Liver (tissue), 9 donors: ENCODE measurements around the gene THAP7. TPM values are rescaled to one million over a fixed set of nuclear protein-coding genes. Genes with fewer than 3 reads are reported as not detected.

Experiments used
- DNase-seq: peaks from one replicate; pipeline ENCODE4 v3.0.0-alpha.2; 2017; ENCODE audit warnings: low spot score
- H3K27ac ChIP-seq, 2 donors: one replicate each; pipeline ENCODE4 v1.7.0; 2013; ENCODE audit warnings: inconsistent platforms in 2 of 2, low read length in 2 of 2, control low read depth in 1 of 2, low read depth in 1 of 2, mild to moderate bottlenecking in 1 of 2
- H3K27me3 ChIP-seq, 4 donors: one replicate each; pipeline versions ENCODE4 v1.6.1 to v1.7.0; 2013; ENCODE audit warnings: low read length in 3 of 4, inconsistent platforms in 1 of 4, mild to moderate bottlenecking in 1 of 4, moderate library complexity in 1 of 4; ENCODE audit not compliant: control insufficient read depth in 4 of 4, insufficient read depth in 4 of 4
- H3K36me3 ChIP-seq, 4 donors: one replicate each; pipeline versions ENCODE4 v1.6.1 to v1.7.0; 2013; ENCODE audit warnings: low read length in 3 of 4, mild to moderate bottlenecking in 3 of 4, low read depth in 1 of 4, moderate library complexity in 1 of 4; ENCODE audit not compliant: control insufficient read depth in 4 of 4, insufficient read depth in 3 of 4
- H3K4me1 ChIP-seq, 4 donors: one replicate each; pipeline versions ENCODE4 v1.6.1 to v1.7.0; 2013; ENCODE audit warnings: low read length in 3 of 4, mild to moderate bottlenecking in 3 of 4, moderate library complexity in 1 of 4; ENCODE audit not compliant: control insufficient read depth in 4 of 4, insufficient read depth in 4 of 4
- H3K4me3 ChIP-seq, 3 donors: one replicate each; pipeline versions ENCODE4 v1.6.1 to v1.7.0; 2013; ENCODE audit warnings: low read length in 3 of 3, control low read depth in 1 of 3, low read depth in 1 of 3, mild to moderate bottlenecking in 1 of 3
- H3K9ac ChIP-seq, 2 donors: one replicate each; pipeline ENCODE4 v1.7.0; 2013; ENCODE audit warnings: low read length in 2 of 2, mild to moderate bottlenecking in 2 of 2, moderate library complexity in 2 of 2, control low read depth in 1 of 2, low read depth in 1 of 2
- H3K9me3 ChIP-seq, 4 donors: one replicate each; pipeline versions ENCODE4 v1.6.1 to v1.7.0; 2013; ENCODE audit warnings: low read length in 3 of 4; ENCODE audit not compliant: control insufficient read depth in 4 of 4
- EGR1 ChIP-seq, 2 donors: IDR thresholded peaks; 2 replicates each; pipeline ENCODE4 v1.6.1; 2016 to 2018; ENCODE audit warnings: antibody characterized with exemption in 2 of 2, low read depth in 2 of 2
- FOXA1 ChIP-seq: IDR thresholded peaks from 2 replicates; pipeline ENCODE4 v1.6.1; 2016; ENCODE audit warnings: antibody characterized with exemption
- FOXA2 ChIP-seq: IDR thresholded peaks from 2 replicates; pipeline ENCODE4 v1.6.1; 2016; ENCODE audit warnings: antibody characterized with exemption
- GABPA ChIP-seq, 2 donors: IDR thresholded peaks in 1 of 2; conservative IDR thresholded peaks in 1 of 2; 2 replicates each; pipeline ENCODE4 v1.6.1; 2016; ENCODE audit warnings: antibody characterized with exemption in 2 of 2, mild to moderate bottlenecking in 1 of 2, moderate library complexity in 1 of 2
- NR2F2 ChIP-seq: IDR thresholded peaks from 2 replicates; pipeline ENCODE4 v1.6.1; 2016; ENCODE audit warnings: antibody characterized with exemption
- SP1 ChIP-seq: IDR thresholded peaks from 2 replicates; pipeline ENCODE4 v1.6.1; 2018; ENCODE audit warnings: antibody characterized with exemption, mild to moderate bottlenecking
- WGBS: extraction: QIAGEN DNeasy Blood & Tissue Kit; methylation state at CpG from one replicate; pipeline ENCODE4 v1.1.7; 2013; 5-methylcytosine and 5-hydroxymethylcytosine counted together
- polyA plus RNA-seq, 2 donors: library from polyadenylated mRNA; stranded (reverse) in 1 of 2; unstranded in 1 of 2; fragments of 200-250 nt in 1 of 2; fragments of >200 nt in 1 of 2; fragmentation: Nextera tagmentation in 1 of 2; extraction: Ambion mirVana in 1 of 2; gene quantifications; one replicate each; pipeline versions ENCODE4 v1.2.1 to v1.2.3, GENCODE V29; 2013 to 2015
- total RNA-seq, 2 donors: library from RNA; depleted of rRNA; stranded (reverse); fragments of >200 nt; gene quantifications; one replicate each; pipeline ENCODE4 v1.2.3, GENCODE V29; 2014
- TF ChIP-seq, protein P1 (sequence below): IDR thresholded peaks from 2 replicates; pipeline ENCODE4 v1.6.1; 2016; ENCODE audit warnings: antibody characterized with exemption
- TF ChIP-seq, protein P2 (sequence below): IDR thresholded peaks from 2 replicates; pipeline ENCODE4 v1.6.1; 2016; ENCODE audit warnings: antibody characterized with exemption
- TF ChIP-seq, protein P3 (sequence below): fragments of 150-350 bp; IDR thresholded peaks from 2 replicates; pipeline ENCODE4 v1.5.1; 2017; ENCODE audit warnings: improper control_type of control experiment, low read depth, low read length; ENCODE audit not compliant: missing input control
- TF ChIP-seq, protein P4 (sequence below): IDR thresholded peaks from 2 replicates; pipeline ENCODE4 v1.6.1; 2016; ENCODE audit warnings: antibody characterized with exemption, mild to moderate bottlenecking
- donor health status: healthy.
- donor health status: healthy.
- donor health status: healthy.
- donor health status: healthy.
- donor health status: healthy.

THAP7 gene
- total and polyA plus RNA-seq, 4 donors, result 10.4 to 21.9 (median 19.4) TPM

DNA sequence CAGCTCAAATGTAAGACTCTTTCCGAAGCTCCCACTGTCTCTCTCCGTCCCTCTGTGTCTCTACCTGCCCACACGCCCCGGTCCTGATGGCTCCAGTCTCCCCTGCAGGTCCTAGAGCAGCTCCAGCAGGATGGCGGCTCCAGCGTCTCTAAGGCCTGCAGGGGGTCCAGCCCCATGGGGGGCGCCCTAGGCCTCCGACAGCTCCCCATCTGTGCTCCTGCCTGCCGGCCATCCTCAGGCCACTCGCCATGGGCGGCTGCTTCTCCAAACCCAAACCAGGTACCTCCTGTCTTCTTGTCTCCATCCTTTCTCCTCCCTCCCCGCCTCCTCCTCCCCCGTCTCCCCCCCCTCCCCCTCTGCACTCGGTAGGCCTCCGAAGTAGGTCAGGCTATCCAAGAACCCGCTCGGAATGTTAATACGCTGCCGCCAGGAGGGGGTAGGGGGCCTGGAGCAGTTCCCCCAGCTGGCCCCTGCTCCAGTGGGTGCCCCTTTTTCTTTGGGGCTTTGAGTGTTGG, 34.2 kb downstream of the THAP7 start:
- Histone ChIP-seq H3K27ac (no peak overlapping the region), H3K27me3 (no peaks in the 10 kb centered on the region), H3K4me1 (peaks cover 3 to 13% (median 4%) of the 10 kb centered on the region in 4 donors), H3K4me3 (no peak overlapping the region), H3K9ac (no peak overlapping the region), H3K9me3 (no peaks in the 10 kb centered on the region), H3K36me3 (no peaks in the 10 kb centered on the region)
- DNase-seq, result no peak
- TF ChIP-seq FOXA2 (no peak), SP1 (no peak), NR2F2 (no peak), FOXA1 (no peak)
- TF ChIP-seq, protein P1, sequence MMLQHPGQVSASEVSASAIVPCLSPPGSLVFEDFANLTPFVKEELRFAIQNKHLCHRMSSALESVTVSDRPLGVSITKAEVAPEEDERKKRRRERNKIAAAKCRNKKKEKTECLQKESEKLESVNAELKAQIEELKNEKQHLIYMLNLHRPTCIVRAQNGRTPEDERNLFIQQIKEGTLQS, result no peak
- WGBS, result 77% methylated on average over 19 of the region's 19 CpGs

DNA sequence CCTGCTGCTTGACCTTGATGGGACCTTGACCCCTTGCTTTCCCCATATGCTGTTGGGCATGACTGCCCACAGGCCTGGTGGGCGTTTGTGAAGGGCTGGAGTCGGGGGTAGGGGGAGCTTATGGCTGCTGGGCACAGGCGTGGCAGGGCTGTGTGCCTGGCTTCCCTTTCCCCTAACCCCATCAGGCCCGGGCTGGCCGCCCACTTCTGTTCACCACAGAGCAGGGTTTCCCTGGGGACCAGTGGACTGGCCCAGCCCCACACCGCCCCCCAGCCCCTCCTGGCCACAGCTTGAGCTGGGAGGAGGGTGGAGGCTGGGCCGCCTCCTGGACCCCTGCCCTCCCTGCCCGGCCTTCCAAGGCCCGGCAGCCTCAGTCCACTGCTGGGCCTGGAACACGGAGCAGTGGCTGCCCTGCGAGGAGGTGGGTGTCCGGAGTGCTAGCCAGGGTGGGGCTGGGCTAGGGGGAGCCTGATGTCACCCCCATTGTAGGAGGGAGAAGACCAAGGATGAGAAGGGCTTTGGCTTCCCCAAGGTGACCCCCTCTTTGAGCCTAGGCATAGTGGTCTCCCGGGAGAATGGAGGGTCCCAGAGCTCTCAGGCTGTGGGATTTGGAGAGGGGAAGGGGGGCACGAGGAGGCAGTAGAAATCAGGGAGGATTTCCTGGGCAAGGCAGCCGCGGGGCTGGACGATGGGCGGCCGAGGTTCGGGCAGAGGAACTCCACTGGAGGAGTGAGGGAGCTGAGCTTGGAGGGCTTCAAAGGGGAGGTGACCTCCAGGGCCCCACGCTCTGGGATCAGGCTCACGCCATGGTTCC, 34.8 kb downstream of the THAP7 start, which contains the start of gene AIFM3:
Gene AIFM3, plus strand, starts transcription at position 373 of the 814 bp plus-strand sequence. CDS start 690 bp downstream, outside the sequence.
- no peak for DNase-seq
- no peaks in the 10 kb centered on the region for H3K9me3 ChIP-seq
- H3K27me3 ChIP-seq, result no peaks in the 10 kb centered on the region
- H3K4me3 ChIP-seq, result no peak within 1 kb of the TSS
- no peak within 1 kb of the TSS for H3K27ac ChIP-seq
- no peaks in the 10 kb centered on the region for H3K36me3 ChIP-seq
- H3K4me1 ChIP-seq, result peaks cover 3 to 13% (median 4%) of the 10 kb centered on the region in 4 donors
- WGBS, result 79% methylated on average over 22 of the region's 22 CpGs
- TF ChIP-seq GABPA (IDR thresholded peaks at IDR 0.05 in 1 of 2, conservative IDR thresholded peaks at IDR 0.05 in 1 of 2) (no peak), FOXA1 (no peak), SP1 (no peak), NR2F2 (no peak), EGR1 (IDR thresholded peaks at IDR 0.05; ENCODE audit: low read depth in 2 of 2) (no peak)
- TF ChIP-seq, protein P2, sequence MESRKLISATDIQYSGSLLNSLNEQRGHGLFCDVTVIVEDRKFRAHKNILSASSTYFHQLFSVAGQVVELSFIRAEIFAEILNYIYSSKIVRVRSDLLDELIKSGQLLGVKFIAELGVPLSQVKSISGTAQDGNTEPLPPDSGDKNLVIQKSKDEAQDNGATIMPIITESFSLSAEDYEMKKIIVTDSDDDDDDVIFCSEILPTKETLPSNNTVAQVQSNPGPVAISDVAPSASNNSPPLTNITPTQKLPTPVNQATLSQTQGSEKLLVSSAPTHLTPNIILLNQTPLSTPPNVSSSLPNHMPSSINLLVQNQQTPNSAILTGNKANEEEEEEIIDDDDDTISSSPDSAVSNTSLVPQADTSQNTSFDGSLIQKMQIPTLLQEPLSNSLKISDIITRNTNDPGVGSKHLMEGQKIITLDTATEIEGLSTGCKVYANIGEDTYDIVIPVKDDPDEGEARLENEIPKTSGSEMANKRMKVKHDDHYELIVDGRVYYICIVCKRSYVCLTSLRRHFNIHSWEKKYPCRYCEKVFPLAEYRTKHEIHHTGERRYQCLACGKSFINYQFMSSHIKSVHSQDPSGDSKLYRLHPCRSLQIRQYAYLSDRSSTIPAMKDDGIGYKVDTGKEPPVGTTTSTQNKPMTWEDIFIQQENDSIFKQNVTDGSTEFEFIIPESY, result no peak
- TF ChIP-seq, protein P3, sequence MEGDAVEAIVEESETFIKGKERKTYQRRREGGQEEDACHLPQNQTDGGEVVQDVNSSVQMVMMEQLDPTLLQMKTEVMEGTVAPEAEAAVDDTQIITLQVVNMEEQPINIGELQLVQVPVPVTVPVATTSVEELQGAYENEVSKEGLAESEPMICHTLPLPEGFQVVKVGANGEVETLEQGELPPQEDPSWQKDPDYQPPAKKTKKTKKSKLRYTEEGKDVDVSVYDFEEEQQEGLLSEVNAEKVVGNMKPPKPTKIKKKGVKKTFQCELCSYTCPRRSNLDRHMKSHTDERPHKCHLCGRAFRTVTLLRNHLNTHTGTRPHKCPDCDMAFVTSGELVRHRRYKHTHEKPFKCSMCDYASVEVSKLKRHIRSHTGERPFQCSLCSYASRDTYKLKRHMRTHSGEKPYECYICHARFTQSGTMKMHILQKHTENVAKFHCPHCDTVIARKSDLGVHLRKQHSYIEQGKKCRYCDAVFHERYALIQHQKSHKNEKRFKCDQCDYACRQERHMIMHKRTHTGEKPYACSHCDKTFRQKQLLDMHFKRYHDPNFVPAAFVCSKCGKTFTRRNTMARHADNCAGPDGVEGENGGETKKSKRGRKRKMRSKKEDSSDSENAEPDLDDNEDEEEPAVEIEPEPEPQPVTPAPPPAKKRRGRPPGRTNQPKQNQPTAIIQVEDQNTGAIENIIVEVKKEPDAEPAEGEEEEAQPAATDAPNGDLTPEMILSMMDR, result no peak
- TF ChIP-seq, protein P4, sequence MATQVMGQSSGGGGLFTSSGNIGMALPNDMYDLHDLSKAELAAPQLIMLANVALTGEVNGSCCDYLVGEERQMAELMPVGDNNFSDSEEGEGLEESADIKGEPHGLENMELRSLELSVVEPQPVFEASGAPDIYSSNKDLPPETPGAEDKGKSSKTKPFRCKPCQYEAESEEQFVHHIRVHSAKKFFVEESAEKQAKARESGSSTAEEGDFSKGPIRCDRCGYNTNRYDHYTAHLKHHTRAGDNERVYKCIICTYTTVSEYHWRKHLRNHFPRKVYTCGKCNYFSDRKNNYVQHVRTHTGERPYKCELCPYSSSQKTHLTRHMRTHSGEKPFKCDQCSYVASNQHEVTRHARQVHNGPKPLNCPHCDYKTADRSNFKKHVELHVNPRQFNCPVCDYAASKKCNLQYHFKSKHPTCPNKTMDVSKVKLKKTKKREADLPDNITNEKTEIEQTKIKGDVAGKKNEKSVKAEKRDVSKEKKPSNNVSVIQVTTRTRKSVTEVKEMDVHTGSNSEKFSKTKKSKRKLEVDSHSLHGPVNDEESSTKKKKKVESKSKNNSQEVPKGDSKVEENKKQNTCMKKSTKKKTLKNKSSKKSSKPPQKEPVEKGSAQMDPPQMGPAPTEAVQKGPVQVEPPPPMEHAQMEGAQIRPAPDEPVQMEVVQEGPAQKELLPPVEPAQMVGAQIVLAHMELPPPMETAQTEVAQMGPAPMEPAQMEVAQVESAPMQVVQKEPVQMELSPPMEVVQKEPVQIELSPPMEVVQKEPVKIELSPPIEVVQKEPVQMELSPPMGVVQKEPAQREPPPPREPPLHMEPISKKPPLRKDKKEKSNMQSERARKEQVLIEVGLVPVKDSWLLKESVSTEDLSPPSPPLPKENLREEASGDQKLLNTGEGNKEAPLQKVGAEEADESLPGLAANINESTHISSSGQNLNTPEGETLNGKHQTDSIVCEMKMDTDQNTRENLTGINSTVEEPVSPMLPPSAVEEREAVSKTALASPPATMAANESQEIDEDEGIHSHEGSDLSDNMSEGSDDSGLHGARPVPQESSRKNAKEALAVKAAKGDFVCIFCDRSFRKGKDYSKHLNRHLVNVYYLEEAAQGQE, result no peak
- TF ChIP-seq, protein P1, result no peak
- no peak within 1 kb of the TSS for H3K9ac ChIP-seq
